HepG2 (cell line): ENCODE data around the gene TANGO2. TPM values are rescaled to one million over a fixed set of nuclear protein-coding genes. Genes with fewer than 3 reads are reported as not detected.

Experiments used
- CREBL2 ChIP-seq: sonication (generic); formaldehyde crosslinking; IDR thresholded peaks from 2 replicates; pipeline ENCODE4 v1.8.1; 2023; ENCODE audit warnings: missing genetic modification reagents, mild to moderate bottlenecking, borderline replicate concordance
- E2F1 ChIP-seq: sonication (generic); formaldehyde crosslinking; IDR thresholded peaks from 2 replicates; pipeline ENCODE4 v1.5.0; 2020; ENCODE audit warnings: missing genetic modification reagents
- HNF4G ChIP-seq, 2 experiments: sonication (generic) in 1 of 2; formaldehyde crosslinking in 1 of 2; IDR thresholded peaks; 2 replicates each; pipeline versions ENCODE4 v1.4.0 to v1.6.1; 2011 to 2020; ENCODE audit warnings: borderline replicate concordance in 2 of 2, low read depth in 2 of 2, mild to moderate bottlenecking in 2 of 2, low read length in 1 of 2, missing genetic modification reagents in 1 of 2, moderate library complexity in 1 of 2
- ISL2 ChIP-seq: sonication (generic); formaldehyde crosslinking; IDR thresholded peaks from 2 replicates; pipeline ENCODE4 v1.5.0; 2020; ENCODE audit warnings: missing genetic modification reagents
- JARID2 ChIP-seq: sonication (generic); formaldehyde crosslinking; IDR thresholded peaks from 2 replicates; pipeline ENCODE4 v1.8.1; 2023; ENCODE audit warnings: missing genetic modification reagents, inconsistent platforms; ENCODE audit not compliant: insufficient replicate concordance
- MTA1 ChIP-seq: sonication (generic); formaldehyde crosslinking; IDR thresholded peaks from 2 replicates; pipeline ENCODE4 v1.4.0; 2020; ENCODE audit warnings: missing genetic modification reagents, mild to moderate bottlenecking, borderline replicate concordance
- MYC ChIP-seq: sonication (generic); formaldehyde crosslinking; IDR thresholded peaks from 2 replicates; pipeline ENCODE4 v1.9.0; 2021; ENCODE audit warnings: missing genetic modification reagents, borderline replicate concordance
- NBN ChIP-seq: fragments of 450-650 bp; conservative IDR thresholded peaks from 2 replicates; pipeline ENCODE4 v1.6.1; 2017
- NFIB ChIP-seq: sonication (generic); formaldehyde crosslinking; IDR thresholded peaks from 2 replicates; pipeline ENCODE4 v1.9.0; 2021; ENCODE audit warnings: missing genetic modification reagents, mild to moderate bottlenecking, borderline replicate concordance
- NR3C1 ChIP-seq: sonication (generic); formaldehyde crosslinking; IDR thresholded peaks from 2 replicates; pipeline ENCODE4 v1.4.0; 2020; ENCODE audit warnings: missing genetic modification reagents
- SRF ChIP-seq: IDR thresholded peaks from 2 replicates; pipeline ENCODE4 v1.6.1; 2011; ENCODE audit warnings: mild to moderate bottlenecking, low read depth, low read length, moderate library complexity
- ZNF12 ChIP-seq: sonication (generic); formaldehyde crosslinking; IDR thresholded peaks from 2 replicates; pipeline ENCODE4 v1.5.0; 2020; ENCODE audit warnings: missing genetic modification reagents
- ZNF138 ChIP-seq: sonication (generic); formaldehyde crosslinking; IDR thresholded peaks from 2 replicates; pipeline ENCODE4 v1.5.0; 2020; ENCODE audit warnings: mild to moderate bottlenecking, low read depth, missing genetic modification reagents
- ZNF251 ChIP-seq: sonication (generic); formaldehyde crosslinking; IDR thresholded peaks from 2 replicates; pipeline ENCODE4 v1.9.0; 2021; ENCODE audit warnings: mild to moderate bottlenecking, missing genetic modification reagents
- ZNF280D ChIP-seq: sonication (generic); formaldehyde crosslinking; IDR thresholded peaks from 2 replicates; pipeline ENCODE4 v1.5.1; 2020; ENCODE audit warnings: mild to moderate bottlenecking, missing genetic modification reagents
- ZNF281 ChIP-seq: sonication (generic); formaldehyde crosslinking; IDR thresholded peaks from 2 replicates; pipeline ENCODE4 v1.4.0; 2020; ENCODE audit warnings: missing genetic modification reagents, borderline replicate concordance
- ZNF337 ChIP-seq: sonication (generic); formaldehyde crosslinking; IDR thresholded peaks from 2 replicates; pipeline ENCODE4 v1.5.1; 2020; ENCODE audit warnings: missing genetic modification reagents, low read depth, mild to moderate bottlenecking, borderline replicate concordance
- ZNF44 ChIP-seq: sonication (generic); formaldehyde crosslinking; IDR thresholded peaks from 2 replicates; pipeline ENCODE4 v1.5.1; 2020; ENCODE audit warnings: mild to moderate bottlenecking, missing genetic modification reagents
- ZNF577 ChIP-seq: sonication (generic); formaldehyde crosslinking; IDR thresholded peaks from 2 replicates; pipeline ENCODE4 v1.4.0; 2020; ENCODE audit warnings: mild to moderate bottlenecking, low read depth, missing genetic modification reagents, borderline replicate concordance
- ZNF768 ChIP-seq: sonication (generic); formaldehyde crosslinking; IDR thresholded peaks from 2 replicates; pipeline ENCODE4 v1.4.0; 2020; ENCODE audit warnings: missing genetic modification reagents
- ZNF83 ChIP-seq: sonication (generic); formaldehyde crosslinking; IDR thresholded peaks from 2 replicates; pipeline ENCODE4 v1.4.0; 2020; ENCODE audit warnings: missing genetic modification reagents, mild to moderate bottlenecking, borderline replicate concordance
- ZSCAN20 ChIP-seq: sonication (generic); formaldehyde crosslinking; IDR thresholded peaks from 2 replicates; pipeline ENCODE4 v1.4.0; 2020; ENCODE audit warnings: missing genetic modification reagents, mild to moderate bottlenecking, borderline replicate concordance
- polyA plus RNA-seq, 8 experiments: library from polyadenylated mRNA; depleted of rRNA in 3 of 8; stranded (reverse) in 7 of 8; unstranded in 1 of 8; fragments of >200 nt; fragmentation: Illumina TruSeq in 4 of 8; extraction: Trizol in 4 of 8; gene quantifications; 2 replicates each; pipeline versions ENCODE4 v1.2.1 to v1.2.3, GENCODE V29; 2011 to 2016; ENCODE audit warnings: low read depth in 4 of 8, missing spikeins in 1 of 8, mixed read lengths in 1 of 8; ENCODE audit not compliant: insufficient read depth in 1 of 8
- total RNA-seq, 5 experiments: library from RNA; depleted of rRNA; stranded (reverse); fragments of >200 nt; fragmentation: Illumina TruSeq; extraction: Trizol; gene quantifications; 2 replicates each; pipeline ENCODE4 v1.2.3, GENCODE V29; 2016; ENCODE audit warnings: low read depth in 1 of 5

TANGO2 gene
- total and polyA plus RNA-seq, 2 of the 13 experiments (the other 11 are each of a cell fraction or from before 2014, with no cell fraction given) = 12.9 to 14.8 TPM

- TF ChIP-seq ZNF281 (CRISPR knock-in tag) (peak; percentile 43; the same call in 1 of the 2 replicates), NBN (no peak), ZNF83 (CRISPR knock-in tag) (peak; percentile 86; the same call in 1 of the 2 replicates), ISL2 (CRISPR knock-in tag) (no peak), ZNF251 (CRISPR knock-in tag) (no peak), SRF (no peak), HNF4G (IDR thresholded peaks at IDR 0.05; ENCODE audit: borderline replicate concordance, low read depth, low read length) (no peak), HNF4G (CRISPR knock-in tag; IDR thresholded peaks at IDR 0.05; ENCODE audit: borderline replicate concordance, low read depth) (peak; percentile 44; the same call in 1 of the 2 replicates), NR3C1 (CRISPR knock-in tag) (no peak), JARID2 (peak; percentile 38), ZNF12 (CRISPR knock-in tag) (no peak), ZNF577 (CRISPR knock-in tag) (no peak), E2F1 (peak; percentile 99), ZNF337 (CRISPR knock-in tag) (no peak), ZNF44 (0 out of 2 replicates have a peak, but pooled peaks have one; percentile 42), CREBL2 (CRISPR knock-in tag) (peak; percentile 32; the same call in 1 of the 2 replicates), NFIB (CRISPR knock-in tag) (no peak), ZNF138 (CRISPR knock-in tag) (peak; percentile 64), ZNF280D (CRISPR knock-in tag) (no peak), MYC (CRISPR knock-in tag) (peak; percentile 86; the same call in 1 of the 2 replicates), MTA1 (peak; percentile 74; the same call in 1 of the 2 replicates), ZSCAN20 (CRISPR knock-in tag) (no peak), ZNF768 (CRISPR knock-in tag) (peak; percentile 74; the same call in 1 of the 2 replicates)
Observed at GRCh38 chr22:20079745-20080444, 59.0 kb downstream of the TANGO2 start, which contains the start of gene DGCR8 (continued).
